BLaER1 treated with 17β-estradiol and CSF1 and Interleukin-3, amounts not matched to agents 10 nM and 100 nM (cell line): ENCODE data around the gene SLC25A22.

Source experiments
- H3K27ac ChIP-seq, 11 experiments: shearing (Covaris generic); formaldehyde crosslinking; 2 replicates each; pipeline ENCODE4 v1.8.1; 2022
- H3K27me3 ChIP-seq, 11 experiments: shearing (Covaris generic); formaldehyde crosslinking; 2 replicates each; pipeline ENCODE4 v1.8.1; 2022
- H3K36me3 ChIP-seq, 11 experiments: shearing (Covaris generic); formaldehyde crosslinking; 2 replicates each; pipeline ENCODE4 v1.8.1; 2022
- H3K4me1 ChIP-seq, 10 experiments: shearing (Covaris generic); formaldehyde crosslinking; 2 replicates each; pipeline ENCODE4 v1.8.1; 2022
- H3K4me2 ChIP-seq, 11 experiments: shearing (Covaris generic); formaldehyde crosslinking; 2 replicates each; pipeline ENCODE4 v1.8.1; 2022
- H3K4me3 ChIP-seq, 10 experiments: shearing (Covaris generic); formaldehyde crosslinking; 2 replicates each; pipeline ENCODE4 v1.8.1; 2022
- H3K9ac ChIP-seq, 11 experiments: shearing (Covaris generic); formaldehyde crosslinking; 2 replicates each; pipeline ENCODE4 v1.8.1; 2022
- H3K9me3 ChIP-seq, 11 experiments: shearing (Covaris generic); formaldehyde crosslinking; replicated peaks in 1 of 11; 2 replicates each; pipeline ENCODE4 v1.8.1; 2022
- H4K20me1 ChIP-seq, 11 experiments: shearing (Covaris generic); formaldehyde crosslinking; 2 replicates each; pipeline ENCODE4 v1.8.1; 2022
- Cebpa-rat ChIP-seq, 11 experiments: shearing (Covaris generic); IDR thresholded peaks; 2 replicates each; pipeline ENCODE4 v1.8.1; 2022

Gene SLC25A22

DNA sequence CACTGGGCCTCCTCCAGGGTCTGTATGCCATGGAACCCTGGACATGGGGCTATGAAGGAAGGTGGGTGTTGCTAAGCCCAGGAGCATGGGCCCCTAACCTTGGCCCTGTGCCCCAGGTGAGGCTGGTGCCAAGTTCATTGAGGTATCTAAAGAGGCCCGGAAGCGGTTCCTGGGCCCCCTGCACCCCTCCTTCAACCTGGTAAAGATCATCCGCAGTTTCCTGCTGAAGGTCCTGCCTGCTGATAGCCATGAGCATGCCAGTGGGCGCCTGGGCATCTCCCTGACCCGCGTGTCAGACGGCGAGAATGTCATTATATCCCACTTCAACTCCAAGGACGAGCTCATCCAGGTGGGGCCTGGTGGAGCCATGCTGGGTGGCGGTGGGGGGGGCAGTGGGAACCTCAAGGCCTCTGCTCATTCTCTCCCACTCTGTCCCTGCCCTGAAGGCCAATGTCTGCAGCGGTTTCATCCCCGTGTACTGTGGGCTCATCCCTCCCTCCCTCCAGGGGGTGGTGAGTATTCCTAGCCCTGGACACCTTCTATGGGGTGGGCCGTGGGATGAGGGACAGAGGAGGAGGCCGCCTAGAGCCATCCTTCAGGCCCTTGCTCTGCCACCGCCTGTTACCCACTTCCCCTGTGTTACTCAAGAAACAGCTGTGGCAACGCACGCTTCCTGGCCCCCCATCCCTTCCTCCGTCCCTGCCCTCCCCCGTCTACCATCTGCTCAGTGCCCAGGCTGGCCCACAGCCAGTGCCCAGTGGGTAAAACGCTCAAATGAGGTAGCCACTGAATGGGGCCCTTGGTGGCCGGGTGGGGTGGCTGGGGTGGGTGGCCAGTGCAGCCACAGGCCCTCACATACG lies 23.7 kb upstream of the SLC25A22 start:
- H3K4me3 ChIP-seq = peak overlapping the region in 9 of 10 experiments; percentile 81 to 95 (median 84); a peak in 18 of 20 replicates
- peaks cover 28 to 89% (median 50%) of the 10 kb centered on the region in 11 experiments; a peak in 20 of 22 replicates for H4K20me1 ChIP-seq
- H3K9ac ChIP-seq = peak overlapping the region; percentile 93 to 97 (median 96)
- peak overlapping the region; percentile 8 to 96 (median 93); a peak in 21 of 22 replicates for H3K27ac ChIP-seq
- H3K4me2 ChIP-seq = peak overlapping the region; percentile 91 to 100 (median 98)
- peak in 1 of 11 experiments; percentile 49; a peak in 2 of 22 replicates for TF ChIP-seq Cebpa-rat (IDR thresholded peaks at IDR 0.05)
- peaks cover 16 to 26% (median 21%) of the 10 kb centered on the region in 11 experiments for H3K27me3 ChIP-seq
- peaks cover 40 to 73% (median 62%) of the 10 kb centered on the region in 10 experiments for H3K4me1 ChIP-seq
- peaks cover 21 to 48% (median 35%) of the 10 kb centered on the region in 11 experiments for H3K36me3 ChIP-seq
- H3K9me3 ChIP-seq = no peaks in the 10 kb centered on the region

DNA sequence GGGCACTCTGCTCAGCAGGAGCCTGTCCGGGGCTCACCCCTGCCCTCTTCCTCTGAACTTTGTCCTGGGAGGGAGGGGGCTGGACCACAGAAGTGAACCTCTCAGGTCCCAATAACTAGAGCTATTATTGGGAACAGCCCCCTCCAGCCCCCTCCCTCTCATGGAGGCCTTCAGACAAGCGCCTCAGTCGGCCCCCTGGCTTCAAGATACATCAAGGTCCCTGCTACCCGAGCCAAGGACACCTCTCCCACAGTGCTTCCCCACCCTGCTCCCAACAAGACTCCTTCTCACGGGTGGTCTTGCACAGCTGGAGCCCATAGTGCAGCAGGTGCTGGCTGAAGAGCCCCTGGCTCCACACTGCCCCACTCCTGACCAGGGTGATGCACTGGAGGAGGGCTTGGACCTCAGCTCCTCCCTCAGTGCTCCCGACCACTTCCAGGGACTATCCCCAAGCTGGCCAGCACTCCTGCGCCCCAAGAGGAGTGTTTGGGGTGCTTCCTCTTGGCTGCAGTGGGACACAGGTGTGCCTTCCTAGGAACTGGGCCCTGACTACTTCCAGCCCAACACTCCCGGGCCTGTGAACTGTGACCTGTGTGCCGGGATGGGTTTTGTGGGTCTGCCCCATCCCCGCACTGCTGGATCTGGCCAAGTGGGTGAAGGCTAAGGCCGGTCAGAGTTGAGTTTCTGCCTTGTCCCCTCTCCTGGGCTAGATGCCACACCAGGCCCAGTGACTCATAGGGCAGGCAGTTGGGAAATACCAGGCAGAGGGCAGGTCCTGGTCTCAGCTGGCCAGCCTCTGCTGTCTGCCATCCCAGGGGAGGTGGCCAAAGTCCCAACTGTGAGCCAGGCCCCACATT lies 22.8 kb upstream of the SLC25A22 start:
- Histone ChIP-seq H3K4me2 (peak overlapping the region; percentile 91 to 100 (median 98)), H3K27ac (peak overlapping the region; percentile 83 to 96 (median 93); a peak in 21 of 22 replicates), H3K4me1 (peaks cover 35 to 64% (median 54%) of the 10 kb centered on the region in 10 experiments), H4K20me1 (peaks cover 31 to 90% (median 49%) of the 10 kb centered on the region in 11 experiments; a peak in 20 of 22 replicates), H3K4me3 (peak overlapping the region; percentile 81 to 95 (median 86)), H3K9me3 (no peaks in the 10 kb centered on the region), H3K27me3 (peaks cover 8 to 17% (median 12%) of the 10 kb centered on the region in 11 experiments; a peak in 21 of 22 replicates), H3K36me3 (peaks cover 24 to 54% (median 36%) of the 10 kb centered on the region in 11 experiments), H3K9ac (peak overlapping the region; percentile 93 to 97 (median 96))
- TF ChIP-seq Cebpa-rat (IDR thresholded peaks at IDR 0.05) = peak in 1 of 11 experiments; percentile 40; a peak in 2 of 22 replicates

GRCh38 chr11:819943-820649 lies 22.0 kb upstream of the SLC25A22 start:
- Histone ChIP-seq H3K27ac (peak overlapping the region; percentile 83 to 96 (median 93)), H3K4me2 (peak overlapping the region; percentile 91 to 100 (median 98)), H3K4me1 (peaks cover 35 to 56% (median 46%) of the 10 kb centered on the region in 10 experiments), H4K20me1 (peaks cover 31 to 90% (median 49%) of the 10 kb centered on the region in 11 experiments; a peak in 20 of 22 replicates), H3K4me3 (peak overlapping the region; percentile 81 to 95 (median 86)), H3K27me3 (peaks cover 0 to 10% (median 4%) of the 10 kb centered on the region in 11 experiments; a peak in 19 of 22 replicates), H3K9ac (peak overlapping the region; percentile 93 to 97 (median 96)), H3K36me3 (peaks cover 22 to 54% (median 35%) of the 10 kb centered on the region in 11 experiments), H3K9me3 (no peaks in the 10 kb centered on the region)
- TF ChIP-seq Cebpa-rat (IDR thresholded peaks at IDR 0.05) = no peak

DNA sequence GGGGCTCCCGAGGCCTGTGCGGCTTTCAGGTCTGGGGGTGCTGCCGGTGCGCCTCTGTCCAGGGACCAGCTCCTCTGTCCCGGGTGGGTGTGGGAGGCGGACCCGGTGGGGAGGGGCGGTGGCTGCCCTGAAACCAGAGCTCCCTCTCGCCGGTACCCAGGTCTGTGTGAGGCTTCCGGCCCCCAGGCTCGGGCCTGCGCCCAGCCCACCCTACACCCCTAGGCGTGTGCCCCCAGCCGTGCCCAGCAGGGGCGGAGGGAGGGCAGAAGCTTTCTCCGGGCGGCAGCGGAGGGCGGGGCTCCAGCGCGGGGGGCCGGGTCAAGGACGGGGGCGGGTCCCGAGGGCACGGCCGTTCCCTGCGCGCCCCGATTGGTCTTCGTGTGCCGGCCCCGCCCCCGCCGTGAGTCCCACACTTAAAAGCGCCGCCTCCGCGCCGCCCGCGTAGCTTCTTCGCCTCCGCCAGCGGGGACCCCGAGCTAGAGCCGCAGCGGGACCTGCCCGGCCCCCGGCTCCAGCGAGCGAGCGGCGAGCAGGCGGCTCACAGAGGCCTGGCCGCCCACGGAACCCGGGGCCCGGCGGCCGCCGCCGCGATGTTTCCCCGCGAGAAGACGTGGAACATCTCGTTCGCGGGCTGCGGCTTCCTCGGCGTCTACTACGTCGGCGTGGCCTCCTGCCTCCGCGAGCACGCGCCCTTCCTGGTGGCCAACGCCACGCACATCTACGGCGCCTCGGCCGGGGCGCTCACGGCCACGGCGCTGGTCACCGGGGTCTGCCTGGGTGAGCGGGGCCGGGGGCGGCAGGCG lies 21.2 kb upstream of the SLC25A22 start:
- H3K27ac ChIP-seq = peak overlapping the region; percentile 83 to 96 (median 93)
- peaks cover 17 to 54% (median 35%) of the 10 kb centered on the region in 11 experiments for H3K36me3 ChIP-seq
- peaks cover 25 to 90% (median 48%) of the 10 kb centered on the region in 11 experiments; a peak in 20 of 22 replicates for H4K20me1 ChIP-seq
- H3K4me1 ChIP-seq = peaks cover 33 to 49% (median 39%) of the 10 kb centered on the region in 10 experiments
- TF ChIP-seq Cebpa-rat (IDR thresholded peaks at IDR 0.05) = no peak
- no peaks in the 10 kb centered on the region for H3K9me3 ChIP-seq
- H3K9ac ChIP-seq = peak overlapping the region; percentile 93 to 97 (median 96)
- peak overlapping the region; percentile 81 to 95 (median 86) for H3K4me3 ChIP-seq
- peaks cover 0 to 2% (median 0%) of the 10 kb centered on the region in 11 experiments; a peak in 3 of 22 replicates for H3K27me3 ChIP-seq
- peak overlapping the region; percentile 91 to 100 (median 98) for H3K4me2 ChIP-seq

DNA sequence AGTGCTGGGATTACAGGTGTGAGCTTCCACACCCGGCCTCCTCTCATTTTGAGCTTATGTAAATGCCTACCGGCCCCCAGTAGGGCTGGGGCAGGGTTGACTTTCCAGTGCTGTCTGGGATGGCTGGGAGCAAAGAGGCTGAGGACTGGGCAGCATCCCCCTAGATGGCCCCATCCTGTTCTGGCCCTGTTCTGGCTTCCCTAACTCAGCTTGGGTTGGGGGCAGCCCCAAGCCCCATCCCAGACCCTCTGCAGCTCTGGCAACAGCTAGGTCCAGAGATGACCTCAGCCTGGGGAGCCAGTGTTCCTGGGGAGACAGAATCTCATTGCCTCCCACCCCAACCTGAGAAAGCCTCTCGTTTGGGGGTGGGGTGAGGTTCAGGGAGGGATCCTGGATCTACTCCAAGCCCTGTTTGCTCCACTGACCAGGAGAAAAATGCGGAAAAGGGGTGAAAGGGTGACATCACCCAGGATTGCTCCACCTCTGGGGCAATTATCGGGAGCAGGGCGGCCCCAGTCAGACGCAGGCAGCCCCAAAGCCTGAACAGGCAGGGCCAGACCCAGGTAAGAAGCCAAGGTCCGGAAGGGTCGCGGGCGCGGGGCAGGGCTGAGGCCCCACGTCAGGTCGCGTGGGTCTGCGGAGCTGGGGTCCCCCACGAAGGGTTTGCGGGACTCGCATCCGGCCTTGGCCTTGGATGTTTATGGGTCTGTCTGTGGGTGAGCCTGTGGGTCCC lies 20.5 kb upstream of the SLC25A22 start, which contains the start of gene PNPLA2:
Gene PNPLA2, plus strand, starts transcription at position 519 of the 733 bp plus-strand sequence. CDS start 805 bp downstream, outside the sequence.
- Histone ChIP-seq H3K4me2 (peak within 1 kb of the TSS; percentile 91 to 100 (median 98)), H3K9ac (peak within 1 kb of the TSS; percentile 93 to 97 (median 96)), H3K36me3 (peaks cover 15 to 54% (median 35%) of the 10 kb centered on the region in 11 experiments), H3K27ac (peak within 1 kb of the TSS; percentile 83 to 96 (median 93)), H3K9me3 (no peaks in the 10 kb centered on the region), H3K4me3 (peak within 1 kb of the TSS; percentile 81 to 95 (median 86)), H4K20me1 (peaks cover 31 to 90% (median 53%) of the 10 kb centered on the region in 11 experiments; a peak in 21 of 22 replicates), H3K27me3 (no peaks in the 10 kb centered on the region), H3K4me1 (peaks cover 33 to 48% (median 42%) of the 10 kb centered on the region in 10 experiments)
- TF ChIP-seq Cebpa-rat (IDR thresholded peaks at IDR 0.05) = no peak

DNA sequence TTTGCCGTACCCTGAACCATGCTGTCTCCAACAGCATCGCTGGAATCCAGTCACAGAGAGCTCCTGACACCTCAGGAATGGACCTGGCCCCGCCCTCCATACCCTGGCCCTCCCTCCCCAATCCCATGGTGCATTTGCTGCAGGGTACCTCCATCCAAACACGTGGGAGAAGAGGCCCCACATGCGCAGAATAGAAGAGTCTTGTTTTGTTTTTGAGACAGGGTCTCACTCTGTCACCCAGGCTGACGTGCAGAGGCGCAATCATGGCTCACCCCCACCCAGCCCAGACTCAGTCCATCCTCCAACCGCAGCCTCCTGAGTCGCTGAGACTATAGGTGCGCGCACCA lies 18.3 kb upstream of the SLC25A22 start:
- no peak overlapping the region for H3K4me3 ChIP-seq
- no peak overlapping the region for H3K9ac ChIP-seq
- H3K4me2 ChIP-seq = no peak overlapping the region
- peaks cover 32 to 92% (median 69%) of the 10 kb centered on the region in 11 experiments; a peak in 21 of 22 replicates for H4K20me1 ChIP-seq
- H3K27me3 ChIP-seq = no peaks in the 10 kb centered on the region
- no peaks in the 10 kb centered on the region for H3K9me3 ChIP-seq
- TF ChIP-seq Cebpa-rat (IDR thresholded peaks at IDR 0.05) = no peak
- peaks cover 35 to 48% (median 45%) of the 10 kb centered on the region in 10 experiments for H3K4me1 ChIP-seq
- peaks cover 32 to 57% (median 47%) of the 10 kb centered on the region in 11 experiments for H3K36me3 ChIP-seq
- no peak overlapping the region for H3K27ac ChIP-seq
